HS-27A (cell line): Measurements from ENCODE around the gene CCR1.

ENCODE experiments used
- DNase-seq: peaks from one replicate; pipeline ENCODE4 v3.0.0-alpha.2; 2012; ENCODE audit warnings: low read depth, missing footprints

Gene CCR1

DNA sequence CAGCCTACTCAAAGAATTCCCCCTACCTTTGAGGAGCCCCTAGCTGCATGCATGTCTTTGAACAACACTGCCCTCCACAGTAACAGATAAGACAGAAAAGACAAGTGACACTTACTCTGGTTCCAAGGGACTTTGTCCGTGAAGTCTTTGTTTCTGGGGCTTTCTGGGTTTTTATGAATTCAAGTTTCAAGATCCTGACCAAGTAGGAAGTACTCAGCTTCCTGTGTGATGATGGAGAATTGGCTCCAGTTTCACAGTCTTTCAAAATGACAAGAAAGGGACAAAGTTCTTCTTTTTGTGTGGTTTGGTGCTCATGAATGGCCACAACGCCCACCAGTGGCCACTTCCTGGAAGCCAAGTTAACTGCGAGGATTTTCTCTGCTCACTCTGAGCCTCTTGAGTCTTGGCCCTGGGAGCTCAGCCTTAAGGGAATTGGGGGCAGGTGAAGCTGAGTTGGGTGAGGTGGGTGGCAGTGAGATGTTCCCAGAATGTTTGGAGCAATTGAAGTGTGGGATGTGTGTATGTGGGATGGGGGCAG is at the start of gene CCR1:
TSS of gene CCR1 (minus strand) at position 147 of the 538 bp plus-strand sequence. CDS start 4,000 bp downstream, outside the sequence.
- DNase-seq, result no peak

DNA sequence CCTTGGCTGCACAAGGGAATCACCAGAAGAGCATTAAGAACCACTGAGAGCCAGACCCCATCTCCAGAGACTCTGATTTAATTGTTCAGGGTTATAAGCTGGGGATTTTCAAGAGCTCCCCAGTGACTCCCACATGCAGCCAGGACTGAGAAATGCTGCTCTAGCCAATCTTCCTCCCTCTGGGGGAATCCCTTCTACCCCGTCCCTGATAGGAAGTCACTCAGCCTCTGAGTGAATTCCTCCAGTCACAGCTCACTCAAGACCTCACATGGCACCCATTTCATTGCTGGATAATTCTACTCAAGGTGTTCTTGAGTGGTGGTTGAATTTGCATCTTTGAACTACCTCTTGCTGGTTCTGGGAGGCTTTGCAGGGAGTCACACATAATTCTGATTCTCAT is 44.9 kb upstream of the CCR1 start:
- DNase-seq, result no peak

DNA sequence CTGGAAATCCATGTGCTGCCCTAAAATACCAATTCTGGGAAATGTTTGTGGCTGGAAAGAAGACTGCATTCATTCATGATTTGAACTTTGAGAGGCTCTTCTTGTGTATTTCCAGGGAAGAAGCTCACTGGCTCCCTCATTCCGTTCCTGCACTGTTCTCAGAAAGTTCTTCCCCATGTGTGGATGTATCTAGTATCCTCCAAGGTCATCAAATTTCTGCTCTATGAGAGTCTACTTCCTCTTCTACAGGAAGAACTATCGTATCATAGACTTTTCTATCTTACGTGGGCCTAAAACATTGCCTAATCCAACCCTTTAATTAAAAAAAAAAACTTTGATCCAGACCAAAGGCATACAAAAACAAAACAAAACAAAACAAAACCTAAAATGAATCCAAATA is 37.0 kb upstream of the CCR1 start:
- no peak for DNase-seq

DNA sequence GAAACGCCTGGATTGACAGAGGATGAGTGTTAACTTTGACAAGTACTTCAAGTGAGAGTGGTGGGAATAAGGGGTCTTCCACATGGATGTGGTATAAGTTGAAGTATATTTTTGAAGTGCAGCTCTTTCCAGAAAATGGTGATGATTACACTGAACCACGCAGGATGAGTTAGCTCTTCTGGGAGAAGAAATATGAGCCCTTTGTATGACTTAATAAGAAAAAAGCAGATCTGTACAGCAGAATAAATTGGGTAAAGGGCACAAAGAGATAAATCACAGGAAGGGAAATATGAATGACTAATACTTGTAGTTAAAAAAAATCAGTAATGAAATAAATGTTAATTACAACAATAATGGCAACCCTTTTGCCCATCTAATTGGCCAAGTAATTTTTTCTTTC is 35.4 kb upstream of the CCR1 start:
- no peak for DNase-seq

DNA sequence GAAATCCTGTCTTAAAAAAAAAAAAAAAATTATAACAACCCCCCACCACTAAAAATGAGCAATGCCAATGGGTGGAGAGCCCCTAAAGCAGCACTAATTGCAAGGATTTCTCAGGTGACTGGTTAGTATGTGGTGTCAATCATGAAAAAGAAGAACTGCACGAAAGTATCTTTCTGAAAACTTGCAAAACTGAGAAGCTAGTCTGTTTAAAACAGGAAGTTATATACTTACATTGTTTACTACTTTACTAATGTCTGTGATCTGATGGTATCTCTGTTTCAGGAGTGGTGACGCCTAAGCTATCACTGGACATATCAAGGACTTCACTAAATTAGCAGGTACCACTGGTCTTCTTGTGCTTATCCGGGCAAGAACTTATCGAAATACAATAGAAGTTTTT is 34.0 kb upstream of the CCR1 start, which contains the start of gene CCR3:
TSS of gene CCR3 (plus strand) at position 341 of the 400 bp plus-strand sequence. CDS start 22,699 bp downstream, outside the sequence.
- no peak for DNase-seq

DNA sequence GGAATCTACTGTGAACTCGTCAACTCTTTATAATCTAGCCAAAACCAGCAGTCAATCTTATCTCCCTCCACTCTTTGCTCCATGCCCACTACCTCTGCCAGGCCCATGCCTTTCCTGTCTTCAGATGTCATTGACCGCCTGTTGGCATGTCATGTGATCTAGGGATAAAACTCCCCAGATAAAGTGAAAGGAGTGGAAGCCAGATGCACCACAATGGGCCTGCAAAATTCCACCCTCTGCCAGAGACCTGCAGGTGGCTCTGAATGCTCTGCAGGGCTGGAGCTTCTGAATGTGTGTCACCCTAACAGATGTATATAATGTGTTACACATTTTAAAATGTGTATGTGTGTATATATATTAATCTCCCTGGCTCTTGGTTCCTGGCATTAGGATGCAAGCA is 31.8 kb upstream of the CCR1 start:
- no peak for DNase-seq

DNA sequence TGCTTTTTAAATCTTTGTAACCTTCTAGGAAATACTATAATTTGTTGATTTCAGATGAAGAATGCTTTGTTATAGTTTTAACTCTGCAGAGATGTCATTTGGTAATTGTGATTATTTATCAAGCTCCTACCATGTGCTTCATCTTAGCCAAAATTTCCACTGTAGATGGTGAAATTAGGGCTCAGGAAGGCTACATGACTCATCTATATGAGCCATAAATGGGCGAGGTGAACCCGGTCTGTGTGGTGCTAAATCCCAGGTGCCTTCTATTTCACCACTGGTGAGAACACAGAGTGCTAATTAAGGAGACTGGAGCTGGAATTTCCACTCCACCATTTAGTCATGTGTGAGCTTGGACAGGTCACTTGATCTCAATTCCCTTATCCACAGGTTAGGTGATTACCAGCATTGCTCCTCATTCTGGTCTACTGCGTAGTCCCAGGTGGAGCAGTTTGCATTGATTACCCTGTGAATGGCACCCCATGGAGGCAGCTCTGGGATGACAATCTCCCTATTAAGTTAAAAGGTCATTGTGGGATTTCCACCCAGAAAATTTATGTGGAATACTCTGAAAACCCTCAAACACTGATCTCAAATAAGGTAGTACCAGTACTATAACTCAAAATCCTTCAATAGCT is 31.3 kb upstream of the CCR1 start:
- no peak for DNase-seq

DNA sequence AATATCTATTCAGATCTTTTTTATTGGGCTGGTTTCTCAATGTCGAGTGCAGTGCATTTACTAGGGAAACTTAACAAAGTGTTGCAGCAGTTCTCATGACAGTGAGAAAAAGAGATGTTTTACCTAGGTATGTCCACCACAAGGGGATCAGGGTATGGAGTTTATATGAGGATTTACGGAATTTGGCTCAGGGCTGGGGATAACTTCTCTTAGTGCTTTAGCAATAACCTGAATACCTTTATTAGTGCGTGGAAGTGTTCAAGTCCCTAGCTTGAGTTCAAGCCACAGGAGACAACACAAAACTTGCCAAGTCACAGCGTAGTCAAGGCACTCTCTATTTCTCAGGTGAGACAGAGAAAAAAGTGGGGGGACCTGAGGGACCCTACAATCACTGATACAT is 30.3 kb upstream of the CCR1 start:
- no peak for DNase-seq

DNA sequence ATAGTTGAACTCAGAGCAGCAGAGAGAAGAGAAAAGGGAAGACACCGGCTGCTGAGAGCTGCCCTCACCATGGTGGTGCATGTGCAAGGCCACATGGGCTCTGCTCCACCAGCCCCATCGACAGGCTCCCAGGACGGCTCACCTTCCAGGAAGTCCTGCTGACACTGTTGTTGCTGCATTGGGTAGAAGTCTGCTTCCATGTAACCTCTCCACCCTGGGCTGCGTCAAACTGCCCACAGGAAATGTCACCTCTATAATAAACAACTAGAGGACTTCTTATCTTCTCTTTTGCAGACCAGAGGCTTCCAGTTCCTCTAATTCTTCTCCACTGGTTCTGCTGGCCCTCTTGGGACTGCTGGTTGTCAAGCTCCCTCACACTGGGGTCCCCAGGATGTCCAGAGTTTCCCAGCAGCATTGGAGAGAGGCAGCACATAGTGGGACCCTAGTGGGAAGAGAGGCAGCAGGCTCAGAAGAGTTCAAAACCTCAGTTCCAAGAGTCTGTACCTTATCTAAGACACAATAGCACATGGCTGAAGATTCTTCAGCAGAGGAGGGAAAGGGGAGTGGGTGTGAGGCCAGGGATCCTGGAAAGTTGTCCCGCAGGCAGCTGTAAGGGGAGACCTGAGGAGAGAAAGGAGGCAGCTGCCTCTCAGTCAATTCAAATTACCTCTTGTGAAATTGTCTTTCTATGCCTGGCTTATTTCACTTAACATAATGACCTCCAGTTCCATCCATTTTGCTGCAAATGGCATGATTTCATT is 28.4 kb upstream of the CCR1 start:
- no peak for DNase-seq

DNA sequence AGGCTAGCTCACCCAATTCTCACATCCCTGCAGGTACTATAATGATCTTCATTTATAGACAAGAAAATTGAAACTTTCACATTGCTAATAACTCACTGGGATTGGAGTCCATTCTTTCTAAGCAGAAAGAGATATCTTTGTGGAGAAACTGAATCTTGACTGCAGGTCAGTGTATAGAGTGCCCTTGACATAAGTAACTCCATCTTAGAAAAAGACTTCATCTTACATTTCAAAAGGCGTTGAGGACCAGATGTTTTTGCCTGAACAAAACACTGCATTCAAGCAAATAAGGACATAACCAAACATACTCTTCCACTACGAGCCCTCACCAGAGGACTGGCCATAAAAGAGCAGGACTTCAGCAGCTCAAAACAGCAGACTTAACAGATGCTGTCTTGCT is 27.3 kb upstream of the CCR1 start:
- DNase-seq, result no peak

DNA sequence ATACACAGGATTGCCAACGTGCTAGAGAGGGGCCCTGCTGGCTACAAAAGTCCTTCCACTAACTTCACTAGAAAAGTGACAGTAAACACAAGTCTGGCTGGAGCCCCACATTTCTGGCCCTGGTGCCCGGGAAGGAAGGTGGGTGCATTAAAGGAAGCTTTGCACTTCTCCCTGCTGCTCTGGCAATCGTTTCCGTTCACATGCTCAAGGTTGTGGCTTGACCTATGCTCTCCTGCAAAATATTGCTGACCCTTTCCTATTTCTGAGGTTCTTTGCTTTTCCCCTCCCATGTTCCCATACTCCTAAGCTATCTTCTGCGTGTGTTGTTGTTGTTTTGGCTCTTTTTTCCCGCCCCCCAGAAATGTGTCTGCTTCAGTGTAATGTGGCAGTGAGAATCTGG is 25.1 kb upstream of the CCR1 start:
- DNase-seq, result no peak

DNA sequence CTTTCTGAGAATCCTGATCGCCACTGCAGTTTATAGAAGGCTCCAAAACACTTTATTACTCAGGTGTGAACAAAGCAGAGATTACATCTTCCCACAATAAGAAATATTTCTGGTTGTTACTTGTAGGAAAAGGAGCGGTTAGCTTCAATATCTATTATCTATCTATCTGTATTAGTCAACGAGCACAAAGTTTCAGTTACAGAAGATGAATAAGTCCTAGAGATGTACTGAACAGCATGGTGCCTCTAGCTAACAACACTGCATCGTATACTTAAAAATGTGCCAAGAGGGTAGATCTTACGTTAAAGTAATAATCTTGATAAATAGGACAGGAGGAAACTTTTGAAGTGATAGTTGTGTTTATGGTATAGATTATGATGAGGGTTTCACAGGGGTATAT is 23.2 kb upstream of the CCR1 start:
- no peak for DNase-seq

DNA sequence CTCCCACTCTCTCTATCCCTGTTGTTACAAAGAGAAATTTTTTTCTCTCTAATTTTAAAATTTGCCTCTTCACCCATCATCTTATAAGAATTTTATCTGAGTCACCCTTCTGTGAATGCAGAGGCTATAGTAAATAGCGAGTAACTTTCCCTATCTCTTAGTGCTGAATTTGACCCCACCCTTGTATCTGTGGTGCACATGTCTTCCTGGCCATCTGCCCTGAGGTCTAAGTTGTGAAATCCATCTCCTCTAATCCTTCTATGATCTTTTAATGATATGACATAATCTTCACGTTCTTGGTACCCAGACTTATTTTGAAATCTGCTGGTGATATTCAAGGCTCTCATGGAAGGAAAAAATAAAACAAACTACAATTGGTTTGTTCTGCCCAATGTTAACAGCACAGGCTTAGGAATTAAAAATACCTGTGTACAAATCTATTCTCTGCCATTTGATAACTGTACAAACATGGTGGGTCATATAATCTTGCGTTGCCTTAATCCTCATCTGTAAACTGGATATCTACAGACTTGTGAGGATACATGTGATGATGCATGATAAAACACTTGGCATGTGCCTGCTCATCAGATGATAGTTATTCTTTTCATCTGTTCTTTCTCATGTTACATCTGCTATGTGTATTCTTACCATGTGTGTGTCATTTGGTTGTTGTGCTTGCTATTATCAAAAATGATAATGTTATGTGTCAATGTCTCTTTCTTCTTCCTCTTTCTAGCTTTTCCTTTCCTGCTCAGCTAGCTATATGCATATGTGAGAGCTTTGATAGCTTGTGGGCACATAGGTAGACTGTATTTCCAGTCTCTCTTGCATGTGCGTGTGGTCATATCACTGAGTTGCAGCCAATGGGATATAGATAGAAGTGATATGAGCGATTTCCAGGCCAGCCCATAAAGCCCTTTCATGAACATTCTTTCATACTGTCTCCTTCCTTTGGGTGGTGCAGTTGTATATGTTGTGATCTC is 20.4 kb upstream of the CCR1 start:
- DNase-seq, result peak; percentile 81

DNA sequence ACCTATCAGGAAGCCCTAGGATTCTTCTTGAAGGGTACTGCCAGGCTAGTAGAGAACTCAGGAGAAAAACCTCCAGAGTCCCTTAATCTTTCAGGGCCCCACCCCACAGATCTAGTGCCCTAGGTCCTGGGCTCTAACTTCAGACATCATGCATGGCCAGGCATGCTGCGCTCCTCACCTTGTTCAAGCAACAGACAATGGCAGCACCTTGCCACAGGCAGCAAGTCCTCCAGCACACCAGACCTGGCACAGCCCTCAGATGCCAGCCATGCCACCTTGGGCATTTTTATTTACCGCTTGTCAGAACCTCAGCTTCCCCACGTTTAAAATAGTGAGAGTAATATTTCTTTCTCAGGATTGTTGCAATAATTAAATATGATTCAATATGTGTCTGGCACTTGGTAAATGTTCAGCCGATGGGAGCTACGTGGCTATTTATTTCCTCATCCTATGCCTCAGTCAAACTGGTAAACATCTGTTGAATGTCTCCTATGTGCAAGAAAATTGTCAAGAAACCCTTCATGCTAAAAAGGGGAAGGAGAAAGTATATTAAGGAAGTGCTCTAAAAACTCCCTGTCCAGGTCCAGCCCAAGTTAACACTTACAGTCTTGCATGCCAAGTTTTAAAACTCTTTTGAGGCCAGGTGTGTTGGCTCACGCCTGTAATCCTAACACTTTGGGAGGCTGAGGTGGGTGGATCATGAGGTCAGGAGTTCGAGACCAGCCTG is 14.5 kb upstream of the CCR1 start:
- no peak for DNase-seq

DNA sequence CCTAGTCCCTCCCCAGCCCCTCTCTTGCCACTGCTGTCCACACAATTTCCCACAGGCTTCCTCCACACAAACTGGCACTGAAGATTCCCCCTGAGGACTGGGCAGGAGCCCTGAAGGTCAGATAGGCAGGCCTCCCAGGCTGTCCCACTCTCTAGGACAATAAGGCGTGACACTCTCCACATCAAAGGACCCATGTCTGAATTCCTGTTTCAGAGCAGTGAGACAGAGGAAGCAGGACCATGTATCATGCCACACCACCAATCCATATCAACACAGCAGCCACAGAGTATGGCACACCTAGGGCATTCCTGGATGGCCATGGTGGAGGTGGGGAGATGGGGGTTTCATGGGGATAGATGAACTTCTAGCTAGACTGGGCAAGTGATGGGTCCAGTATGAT is 13.8 kb upstream of the CCR1 start:
- no peak for DNase-seq

DNA sequence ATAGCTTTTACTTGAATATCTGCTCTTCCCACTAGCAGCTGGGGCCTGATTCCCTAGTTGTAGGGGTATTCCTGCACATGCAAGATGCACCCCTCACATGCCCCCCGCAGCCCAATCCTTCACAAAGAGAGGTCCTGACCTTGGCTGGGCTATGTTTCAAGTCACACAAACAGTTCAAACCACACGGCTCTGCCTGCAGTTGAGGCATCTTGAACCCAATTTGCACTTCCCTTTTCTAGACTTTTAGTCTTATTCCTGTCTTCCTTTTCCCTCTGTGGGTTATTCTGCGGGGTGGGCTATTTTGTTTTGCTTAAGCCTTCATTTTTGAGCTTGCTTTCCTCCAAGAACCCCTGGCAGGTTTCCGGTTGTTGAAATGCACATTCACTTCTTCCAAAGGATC is 13.3 kb upstream of the CCR1 start:
- no peak for DNase-seq

DNA sequence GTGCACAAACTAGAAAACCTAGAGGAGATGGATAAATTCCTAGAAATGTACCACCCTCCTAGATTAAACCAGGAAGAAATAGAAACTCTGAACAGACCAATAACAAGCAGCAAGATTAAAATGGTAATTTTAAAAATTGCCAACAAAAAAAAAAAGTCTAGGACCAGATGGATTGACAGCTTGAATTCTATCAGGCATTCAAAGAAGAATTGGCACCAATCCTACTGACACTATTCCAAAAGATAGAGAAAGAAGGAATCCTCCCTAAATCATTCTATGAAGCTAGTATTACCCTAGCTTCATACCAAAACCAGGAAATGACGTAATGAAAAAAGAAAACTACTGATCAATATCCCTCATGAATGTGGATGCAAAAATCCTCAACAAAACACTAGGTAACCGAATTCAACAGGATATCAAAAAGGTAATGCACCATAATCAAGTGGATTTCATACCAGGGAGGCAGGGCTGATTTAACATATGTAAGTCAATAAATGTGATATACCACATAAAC is 10.1 kb upstream of the CCR1 start:
- DNase-seq, result no peak

DNA sequence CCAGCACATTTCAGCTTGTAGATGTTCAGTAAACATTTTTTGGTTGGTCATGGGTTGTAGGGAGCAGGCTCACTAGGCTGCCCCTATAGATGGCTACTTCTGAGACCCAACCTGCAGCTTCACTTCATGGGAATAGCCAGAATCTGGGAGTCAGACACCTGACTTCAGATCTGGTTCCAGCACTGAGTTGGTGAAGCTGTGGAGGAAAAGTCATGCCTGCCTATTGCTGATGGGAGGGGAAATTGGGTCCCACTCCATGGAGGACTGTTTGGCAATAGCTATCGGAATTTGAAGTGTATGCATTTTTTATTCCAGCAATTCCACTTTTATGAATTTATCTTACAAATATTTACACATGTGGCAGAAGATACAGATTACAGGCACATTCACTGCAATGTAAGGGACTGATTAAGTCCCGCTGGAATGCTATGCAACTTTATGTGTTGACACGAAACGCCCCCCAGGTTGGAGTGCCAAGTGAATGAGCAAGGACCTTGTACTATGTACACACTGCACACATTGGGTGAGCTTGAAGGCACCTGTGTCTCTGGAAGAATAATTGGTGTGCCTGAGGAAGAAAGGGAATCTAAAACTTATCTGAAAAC is 7.8 kb upstream of the CCR1 start:
- DNase-seq, result peak; percentile 89

DNA sequence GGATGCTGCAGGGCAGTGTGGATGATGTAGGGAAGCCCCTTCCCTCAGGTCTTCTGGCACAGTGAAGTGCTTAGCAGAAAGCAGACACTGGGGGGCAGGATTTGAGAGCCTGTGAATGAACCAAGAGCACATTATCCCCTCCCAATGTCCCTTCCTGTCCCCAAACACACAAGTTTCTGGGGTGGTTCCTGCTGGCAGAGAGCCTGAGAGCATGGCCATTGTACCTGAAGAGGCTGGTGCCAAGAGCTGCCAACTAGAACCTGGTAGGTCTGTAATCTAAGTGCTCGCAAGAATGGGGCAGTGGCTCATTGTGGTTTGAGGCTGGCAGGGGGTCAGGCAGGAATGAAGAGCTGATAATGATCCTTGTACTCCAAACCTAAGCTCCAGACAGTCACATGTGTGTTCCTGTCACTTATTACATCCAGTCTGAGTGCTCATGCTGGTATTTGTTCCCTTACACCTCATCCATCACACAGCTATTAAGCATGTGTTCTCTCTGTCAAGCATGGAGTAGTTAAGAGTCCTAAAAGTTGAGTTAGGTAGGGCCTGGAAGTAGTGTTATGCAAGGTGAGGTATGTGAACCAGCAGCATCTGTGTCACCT is 6.7 kb upstream of the CCR1 start:
- DNase-seq, result no peak

DNA sequence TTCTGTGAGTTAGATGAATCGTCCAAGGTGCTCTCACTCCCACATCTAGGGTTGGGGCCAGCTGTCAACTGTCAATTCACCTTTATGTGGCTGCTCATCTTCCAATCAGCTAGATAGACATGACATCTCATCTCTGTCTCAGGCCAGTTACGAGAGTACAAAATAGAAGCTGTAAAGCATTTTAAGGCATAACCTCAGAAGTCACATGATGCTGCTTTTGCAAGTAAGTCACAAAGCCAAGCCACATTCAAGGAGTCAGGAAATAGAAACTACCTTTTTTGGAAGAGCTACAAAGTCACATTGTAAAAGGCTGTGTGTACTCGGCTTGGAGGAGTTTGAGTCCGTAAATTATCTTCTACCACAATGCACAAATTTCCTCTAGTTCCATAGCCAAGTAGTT is 5.1 kb upstream of the CCR1 start:
- DNase-seq, result no peak

DNA sequence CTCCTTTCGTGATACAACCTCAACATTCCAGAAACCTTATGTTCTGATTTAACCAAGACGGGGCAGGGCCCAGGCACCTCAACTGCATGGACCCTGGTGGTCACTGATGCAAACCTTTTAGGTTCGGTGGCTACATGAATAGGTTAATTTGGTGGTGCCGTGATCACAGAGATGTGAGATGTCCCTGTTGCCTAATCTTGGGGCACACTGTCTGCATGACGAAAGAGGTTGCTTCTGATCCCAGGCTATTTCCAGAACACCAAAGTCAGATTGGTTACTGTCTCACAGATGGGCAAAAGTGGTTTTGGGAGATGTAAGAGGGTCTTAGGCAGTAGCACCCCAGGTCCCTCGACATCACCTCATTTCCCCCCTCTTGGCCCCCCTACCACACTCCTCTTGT is 4.0 kb upstream of the CCR1 start:
- DNase-seq, result no peak
